H1 (cell line): ENCODE measurements around the gene DLL3. TPM values are rescaled to one million over a fixed set of nuclear protein-coding genes. Genes with fewer than 3 reads are reported as not detected.

Experiments
- CTCF ChIA-PET: fragments of 300-600 bp; sonication (Branson Sonifier 250); formaldehyde crosslinking; loops from one replicate; lab custom pipeline; 2021; ENCODE audit not compliant: partially characterized antibody; lab: Charles Lee
- POLR2A ChIA-PET: fragments of 300-600 bp; sonication (Branson Sonifier 250); formaldehyde crosslinking; loops from one replicate; lab custom pipeline; 2021; ENCODE audit warnings: inconsistent platforms; ENCODE audit not compliant: partially characterized antibody; lab: Charles Lee
- DNase-seq, 2 experiments: peaks; one replicate each; pipeline versions ENCODE4 v3.0.0 to v3.0.0-alpha.2; 2010 to 2022; ENCODE audit warnings: low spot score in 2 of 2, low read depth in 1 of 2, mixed read lengths in 1 of 2
- FAIRE-seq: peaks from 2 replicates; lab custom pipeline; 2011; peaks lifted over from hg19 to GRCh38; lab: Jason Lieb, UNC
- H2AFZ ChIP-seq: 2 replicates; pipeline ENCODE4 v1.8.1; 2012; ENCODE audit warnings: low read length, inconsistent platforms
- H2AK5ac ChIP-seq: 2 replicates; pipeline ENCODE4 v1.6.1; 2013; ENCODE audit warnings: low read depth, low read length
- H2BK120ac ChIP-seq: replicated peaks from 2 replicates; pipeline ENCODE3; 2013; ENCODE audit warnings: low read depth, low read length, inconsistent platforms
- H2BK12ac ChIP-seq: 2 replicates; pipeline ENCODE4 v1.6.1; 2013; ENCODE audit warnings: low read depth, low read length
- H2BK15ac ChIP-seq: 2 replicates; pipeline ENCODE4 v1.6.1; 2013; ENCODE audit warnings: low read length
- H2BK20ac ChIP-seq: 2 replicates; pipeline ENCODE4 v1.6.1; 2013; ENCODE audit warnings: low read length
- H2BK5ac ChIP-seq: 2 replicates; pipeline ENCODE4 v1.6.1; 2013; ENCODE audit warnings: low read depth, low read length
- H3K14ac ChIP-seq: 2 replicates; pipeline ENCODE4 v1.6.1; 2013; ENCODE audit warnings: inconsistent platforms; ENCODE audit not compliant: insufficient read length
- H3K18ac ChIP-seq: 2 replicates; pipeline ENCODE4 v1.6.1; 2013; ENCODE audit warnings: low read length; ENCODE audit errors: extremely low read depth
- H3K23ac ChIP-seq: 2 replicates; pipeline ENCODE4 v1.6.1; 2013; ENCODE audit warnings: inconsistent platforms; ENCODE audit not compliant: insufficient read length
- H3K23me2 ChIP-seq: 2 replicates; pipeline ENCODE4 v1.6.1; 2013; ENCODE audit warnings: low read depth, low read length
- H3K27ac ChIP-seq: 2 replicates; pipeline ENCODE4 v1.6.1; 2011; ENCODE audit warnings: low read depth, low read length, inconsistent platforms
- H3K27me3 ChIP-seq, 4 experiments: replicated peaks in 1 of 4; 1 replicate in 1 of 4; 2 replicates in 3 of 4; pipeline versions ENCODE4 v1.6.1 to v1.8.1; 2011 to 2013; ENCODE audit warnings: low read length in 3 of 4, mild to moderate bottlenecking in 3 of 4, inconsistent platforms in 2 of 4, mixed read lengths in 2 of 4, moderate library complexity in 1 of 4; ENCODE audit not compliant: control insufficient read depth in 3 of 4, insufficient read depth in 3 of 4; ENCODE audit errors: extremely low read depth in 1 of 4
- H3K36me3 ChIP-seq, 4 experiments: 2 replicates each; pipeline versions ENCODE4 v1.6.1 to v1.8.1; 2011 to 2013; ENCODE audit warnings: mild to moderate bottlenecking in 4 of 4, low read length in 3 of 4, moderate library complexity in 2 of 4, control low read depth in 1 of 4, inconsistent platforms in 1 of 4; ENCODE audit not compliant: insufficient read depth in 4 of 4, control insufficient read depth in 2 of 4
- H3K4ac ChIP-seq: replicated peaks from 2 replicates; pipeline ENCODE3; 2013; ENCODE audit warnings: low read length, low read depth, mixed read lengths, inconsistent platforms; ENCODE audit not compliant: insufficient read length
- H3K4me1 ChIP-seq, 4 experiments: replicated peaks in 1 of 4; 1 replicate in 1 of 4; 2 replicates in 3 of 4; pipeline versions ENCODE4 v1.6.1 to v1.8.1; 2011 to 2013; ENCODE audit warnings: low read length in 3 of 4, inconsistent platforms in 2 of 4, mixed read lengths in 1 of 4; ENCODE audit not compliant: insufficient read depth in 4 of 4, control insufficient read depth in 3 of 4
- H3K4me2 ChIP-seq, 2 experiments: 2 replicates each; pipeline versions ENCODE4 v1.6.1 to v1.8.1; 2011 to 2013; ENCODE audit warnings: low read depth in 2 of 2, low read length in 2 of 2, control low read depth in 1 of 2, inconsistent platforms in 1 of 2, mild to moderate bottlenecking in 1 of 2; ENCODE audit not compliant: insufficient read depth in 1 of 2
- H3K4me3 ChIP-seq, 4 experiments: fragments of 200-600, 300-600 bp in 1 of 4; sonication (generic), shearing (Covaris generic), sonication (Bioruptor Twin) in 1 of 4; 2 replicates each; pipeline versions ENCODE4 v1.5.1 to v1.8.1; 2011 to 2016; ENCODE audit warnings: low read length in 4 of 4, low read depth in 3 of 4, control low read depth in 2 of 4, inconsistent platforms in 2 of 4, mild to moderate bottlenecking in 2 of 4, mixed read lengths in 1 of 4, moderate library complexity in 1 of 4; ENCODE audit not compliant: insufficient read depth in 2 of 4; ENCODE audit errors: extremely low read depth in 1 of 4
- H3K56ac ChIP-seq: replicated peaks from 2 replicates; pipeline ENCODE3; 2013; ENCODE audit warnings: low read depth, mild to moderate bottlenecking, mixed read lengths, low read length, inconsistent platforms; ENCODE audit not compliant: insufficient read length
- H3K79me1 ChIP-seq: 2 replicates; pipeline ENCODE4 v1.6.1; 2013; ENCODE audit warnings: low read depth, low read length, control low read depth
- H3K79me2 ChIP-seq, 2 experiments: 2 replicates each; pipeline versions ENCODE4 v1.6.1 to v1.8.1; 2012 to 2013; ENCODE audit warnings: low read length in 2 of 2, mild to moderate bottlenecking in 2 of 2, inconsistent platforms in 1 of 2; ENCODE audit not compliant: insufficient read depth in 2 of 2, control insufficient read depth in 1 of 2
- H3K9ac ChIP-seq, 4 experiments: replicated peaks in 1 of 4; 1 replicate in 1 of 4; 2 replicates in 3 of 4; pipeline versions ENCODE4 v1.6.1 to v1.8.1; 2011 to 2013; ENCODE audit warnings: low read depth in 3 of 4, low read length in 3 of 4, control low read depth in 2 of 4, mild to moderate bottlenecking in 2 of 4, moderate library complexity in 2 of 4, inconsistent platforms in 1 of 4; ENCODE audit errors: extremely low read depth in 1 of 4
- H3K9me3 ChIP-seq, 2 experiments: 2 replicates each; pipeline versions ENCODE4 v1.6.1 to v1.8.1; 2012 to 2013; ENCODE audit warnings: mild to moderate bottlenecking in 2 of 2, moderate library complexity in 2 of 2, control low read depth in 1 of 2, inconsistent platforms in 1 of 2, low read depth in 1 of 2, low read length in 1 of 2, mixed read lengths in 1 of 2; ENCODE audit not compliant: insufficient read depth in 2 of 2
- H4K20me1 ChIP-seq, 2 experiments: replicated peaks in 1 of 2; 2 replicates each; pipeline versions ENCODE3 to v1.8.1; 2011 to 2013; ENCODE audit warnings: inconsistent platforms in 2 of 2, low read length in 2 of 2, mild to moderate bottlenecking in 1 of 2; ENCODE audit not compliant: insufficient read depth in 2 of 2, control insufficient read depth in 1 of 2
- H4K5ac ChIP-seq: 2 replicates; pipeline ENCODE4 v1.6.1; 2013; ENCODE audit warnings: low read length, low read depth, mixed read lengths, inconsistent platforms; ENCODE audit not compliant: insufficient read length
- H4K8ac ChIP-seq: 2 replicates; pipeline ENCODE4 v1.8.0; 2013; ENCODE audit warnings: mild to moderate bottlenecking, moderate library complexity, low read length, inconsistent platforms; ENCODE audit not compliant: insufficient read depth; ENCODE audit errors: extremely low read depth
- H4K91ac ChIP-seq: replicated peaks from 2 replicates; pipeline ENCODE3; 2013; ENCODE audit warnings: low read length, mixed read lengths, inconsistent platforms; ENCODE audit not compliant: insufficient read length
- BCL11A ChIP-seq, 2 experiments: IDR thresholded peaks; one replicate each; pipeline ENCODE4 v1.6.1; 2011; ENCODE audit warnings: low read depth in 2 of 2, low read length in 2 of 2, mild to moderate bottlenecking in 2 of 2
- CBX8 ChIP-seq: fragments of 300-800, 300-1000 bp; sonication (generic); IDR thresholded peaks from 2 replicates; pipeline ENCODE4 v1.7.1; 2016; ENCODE audit warnings: low read depth, low read length, borderline replicate concordance
- CREB1 ChIP-seq: IDR thresholded peaks from 2 replicates; pipeline ENCODE4 v1.6.1; 2012; ENCODE audit warnings: inconsistent platforms
- CTBP2 ChIP-seq: IDR thresholded peaks from 2 replicates; pipeline ENCODE4 v1.7.0; 2011; ENCODE audit warnings: borderline replicate concordance, mild to moderate bottlenecking, moderate library complexity, mixed read lengths, low read length; ENCODE audit not compliant: insufficient read depth, insufficient read length
- FOSL1 ChIP-seq: IDR thresholded peaks from 2 replicates; pipeline ENCODE4 v1.6.1; 2011; ENCODE audit warnings: mild to moderate bottlenecking, low read depth, low read length, moderate library complexity; ENCODE audit not compliant: insufficient read depth
- HDAC2 ChIP-seq, 2 experiments: fragments of 300-600 bp in 1 of 2; sonication (generic) in 1 of 2; IDR thresholded peaks; 2 replicates each; pipeline ENCODE4 v1.6.1; 2011 to 2012; ENCODE audit warnings: low read depth in 2 of 2, low read length in 2 of 2, mild to moderate bottlenecking in 2 of 2, moderate library complexity in 2 of 2, borderline replicate concordance in 1 of 2, inconsistent platforms in 1 of 2
- KDM1A ChIP-seq: fragments of 200-600, 300-600 bp; sonication (generic); IDR thresholded peaks from 2 replicates; pipeline ENCODE4 v1.7.1; 2016; ENCODE audit warnings: mild to moderate bottlenecking, low read length, borderline replicate concordance
- TAF1 ChIP-seq: IDR thresholded peaks from 2 replicates; pipeline ENCODE4 v1.6.1; 2011; ENCODE audit warnings: mild to moderate bottlenecking, low read depth, low read length
- WGBS, 2 experiments: shearing (Covaris generic) in 1 of 2; methylation state at CpG; one replicate each; pipeline versions ENCODE4 v1.1.6 to v1.1.7; 2013 to 2015; ENCODE audit warnings: low lambda C conversion rate in 2 of 2, mixed read lengths in 2 of 2, inconsistent platforms in 1 of 2, low coverage in 1 of 2, missing lambda C conversion rate in 1 of 2; ENCODE audit not compliant: insufficient replicate concordance in 2 of 2, insufficient coverage in 1 of 2, insufficient read length in 1 of 2; ENCODE audit errors: extremely low coverage in 1 of 2, missing lambda C conversion rate in 1 of 2; 5-methylcytosine and 5-hydroxymethylcytosine counted together
- polyA plus RNA-seq, 7 experiments: library from polyadenylated mRNA; depleted of rRNA in 3 of 7; stranded (reverse) in 5 of 7; unstranded in 2 of 7; fragments of >200 nt in 5 of 7; fragments of 200-250 nt in 2 of 7; gene quantifications; 1 replicate in 5 of 7; 2 replicates in 1 of 7; 4 replicates in 1 of 7; pipeline versions ENCODE4 v1.2.1 to v1.2.3, GENCODE V29; 2011 to 2013; ENCODE audit warnings: missing spikeins in 2 of 7, mixed read lengths in 2 of 7
- total RNA-seq: library from RNA; stranded (reverse); fragmentation: NEBNext Ultra II Directional; extraction: Animal tissue kit (Norgen Biotek cat#: 25700); gene quantifications from 2 replicates; pipeline ENCODE4 v1.2.1, GENCODE V29; 2021

The DLL3 gene
- total and polyA plus RNA-seq, 2 of the 8 experiments (the other 6 are each of a cell fraction or from before 2014, with no cell fraction given), result 12.2 to 13.8 TPM

DNA sequence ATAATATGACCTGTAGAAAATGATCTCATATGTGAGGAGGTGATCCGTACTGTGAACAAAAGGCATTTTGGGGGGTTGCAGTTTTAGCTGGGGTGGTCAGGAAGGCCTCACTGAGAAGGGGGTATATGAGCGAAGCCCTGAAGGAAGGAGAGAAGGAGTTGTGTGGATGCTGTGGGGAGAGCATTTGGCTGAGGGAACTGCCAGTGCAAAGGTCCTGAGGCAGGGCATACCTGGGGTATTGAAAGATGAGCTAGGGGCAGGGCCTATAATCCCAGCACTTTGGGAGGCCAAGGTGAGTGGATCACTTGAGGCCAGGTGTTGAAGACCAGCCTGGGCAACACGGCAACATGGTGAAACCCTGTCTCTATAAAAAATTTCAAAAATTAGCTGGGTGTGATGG, 18.7 kb downstream of the DLL3 start:
- peaks cover 0 to 11% (median 5%) of the 10 kb centered on the region in 4 experiments; a peak in 6 of 7 replicates for H3K4me1 ChIP-seq
- 57% methylated on average over 3 of the region's 3 CpGs; no CpG with 5 or more reads in 1 of the 2 experiments for WGBS, 2 experiments
- H3K56ac ChIP-seq, result no peak overlapping the region
- H3K9ac ChIP-seq, result no peak overlapping the region
- no peak overlapping the region for H2BK12ac ChIP-seq
- H3K23me2 ChIP-seq, result peaks cover 10% of the 10 kb centered on the region; the same call in 1 of the 2 replicates
- H4K91ac ChIP-seq, result no peak overlapping the region
- FAIRE-seq (no peak), DNase-seq (no peak)
- H3K18ac ChIP-seq, result no peak overlapping the region
- H3K23ac ChIP-seq, result no peak overlapping the region
- CTCF ChIA-PET, result interaction anchor here (1.0 to 10.7 kb wide), 7 partner anchors 10 to 46 kb away, joined by 3 to 101 read pairs (median 11); partner anchors contain the start of gene EID2B
- no peak overlapping the region for H3K27ac ChIP-seq
- H3K36me3 ChIP-seq, result peaks cover 2 to 9% (median 3%) of the 10 kb centered on the region in 4 experiments; a peak in 3 of 8 replicates
- no peak overlapping the region for H2BK120ac ChIP-seq
- H2BK5ac ChIP-seq, result no peak overlapping the region
- POLR2A ChIA-PET, result interaction anchor here (0.7 to 3.0 kb wide), 13 partner anchors 8 to 126 kb away, joined by 3 to 18 read pairs (median 4); partner anchors contain the start of genes DLL3, MED29, PAF1 and RPS16
- peaks cover 0 to 7% of the 10 kb centered on the region in 2 experiments; a peak in 3 of 4 replicates for H3K79me2 ChIP-seq
- H3K27me3 ChIP-seq, result peaks cover 0 to 2% (median 0%) of the 10 kb centered on the region in 4 experiments; a peak in 3 of 7 replicates
- no peak overlapping the region for H3K14ac ChIP-seq
- no peak overlapping the region for H3K4me3 ChIP-seq
- no peak overlapping the region for H2AFZ ChIP-seq
- no peak overlapping the region for H4K5ac ChIP-seq
- H3K9me3 ChIP-seq, result no peaks in the 10 kb centered on the region
- H4K20me1 ChIP-seq, result peaks cover 2 to 3% of the 10 kb centered on the region in 2 experiments
- H3K4ac ChIP-seq, result no peak overlapping the region
- H4K8ac ChIP-seq, result no peak overlapping the region
- peaks cover 10% of the 10 kb centered on the region for H3K79me1 ChIP-seq
- H2BK20ac ChIP-seq, result no peak overlapping the region
- no peak overlapping the region for H2AK5ac ChIP-seq
- H3K4me2 ChIP-seq, result peak overlapping the region in 1 of 2 experiments; percentile 56; a peak in 1 of 4 replicates
- H2BK15ac ChIP-seq, result no peak overlapping the region
- no peak for TF ChIP-seq CBX8
- no peak for TF ChIP-seq FOSL1
- no peak for TF ChIP-seq TAF1
- TF ChIP-seq KDM1A, result peak; percentile 78; the same call in 1 of the 2 replicates
- no peak for TF ChIP-seq CTBP2
- no peak for TF ChIP-seq CREB1
- TF ChIP-seq BCL11A (IDR thresholded peaks at IDR 0.05; ENCODE audit: low read depth in 2 of 2, low read length in 2 of 2), result no peak
- TF ChIP-seq HDAC2 (IDR thresholded peaks at IDR 0.05; ENCODE audit: borderline replicate concordance in 1 of 2, low read depth in 2 of 2, low read length in 2 of 2), result 0 out of 4 replicates have a peak, but pooled peaks of 1 of the 2 experiments have one; percentile 73
